ENCODE results near the gene PATZ1.
"Not testable (repeated sequence)": the region's sequence is repeated elsewhere in the genome, so short reads cannot be mapped to it uniquely, and the experiment has no call there.

PATZ1 gene

DNA sequence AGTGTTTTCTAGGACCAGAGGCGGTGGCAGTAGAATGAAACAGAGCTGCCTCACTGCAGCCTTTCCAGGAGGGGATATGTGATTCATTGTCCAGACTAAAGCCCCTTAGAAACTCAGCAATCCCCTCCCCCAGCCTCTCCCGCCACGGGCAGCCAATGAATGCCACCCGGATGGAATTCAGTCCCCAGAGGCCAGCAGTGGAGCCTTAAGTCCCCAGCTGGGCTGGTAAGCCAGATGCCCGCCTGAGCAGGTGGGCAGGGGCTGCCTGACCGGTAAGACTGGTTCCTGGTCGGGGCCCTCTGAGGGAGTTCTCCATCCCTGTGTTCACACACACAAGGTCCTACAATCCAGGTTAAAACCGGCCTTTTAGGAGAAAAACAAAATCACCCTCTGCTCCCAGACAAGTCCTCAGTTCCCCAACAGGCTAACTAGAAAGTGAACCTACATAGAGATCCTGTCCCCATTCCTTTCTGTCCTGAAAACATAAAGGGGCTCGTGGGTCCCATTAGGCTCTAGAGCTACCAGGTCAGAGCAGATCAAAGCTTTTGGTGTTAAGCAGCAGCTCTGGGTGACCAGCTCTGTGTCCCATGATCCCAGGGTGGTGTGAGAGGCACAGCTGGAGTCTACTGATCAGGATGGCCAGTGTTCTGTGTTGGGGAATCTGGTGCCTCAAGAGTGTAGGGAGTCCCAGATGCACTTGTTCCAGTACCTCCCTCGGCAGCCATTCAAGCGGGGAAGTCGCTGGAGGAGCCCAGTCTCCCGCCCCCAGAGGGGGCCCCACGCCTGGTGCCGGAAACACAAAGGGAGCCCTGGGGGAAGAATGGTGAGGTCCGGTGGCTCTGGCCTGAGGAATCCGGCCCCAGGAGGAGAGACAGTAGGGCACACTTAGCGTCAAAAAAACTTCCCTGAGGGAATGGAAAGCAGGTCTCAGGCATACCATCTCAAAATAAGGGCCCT lies 2.6 kb downstream of the PATZ1 start:
- peak; percentile 34 to 46 for DNase-seq

DNA sequence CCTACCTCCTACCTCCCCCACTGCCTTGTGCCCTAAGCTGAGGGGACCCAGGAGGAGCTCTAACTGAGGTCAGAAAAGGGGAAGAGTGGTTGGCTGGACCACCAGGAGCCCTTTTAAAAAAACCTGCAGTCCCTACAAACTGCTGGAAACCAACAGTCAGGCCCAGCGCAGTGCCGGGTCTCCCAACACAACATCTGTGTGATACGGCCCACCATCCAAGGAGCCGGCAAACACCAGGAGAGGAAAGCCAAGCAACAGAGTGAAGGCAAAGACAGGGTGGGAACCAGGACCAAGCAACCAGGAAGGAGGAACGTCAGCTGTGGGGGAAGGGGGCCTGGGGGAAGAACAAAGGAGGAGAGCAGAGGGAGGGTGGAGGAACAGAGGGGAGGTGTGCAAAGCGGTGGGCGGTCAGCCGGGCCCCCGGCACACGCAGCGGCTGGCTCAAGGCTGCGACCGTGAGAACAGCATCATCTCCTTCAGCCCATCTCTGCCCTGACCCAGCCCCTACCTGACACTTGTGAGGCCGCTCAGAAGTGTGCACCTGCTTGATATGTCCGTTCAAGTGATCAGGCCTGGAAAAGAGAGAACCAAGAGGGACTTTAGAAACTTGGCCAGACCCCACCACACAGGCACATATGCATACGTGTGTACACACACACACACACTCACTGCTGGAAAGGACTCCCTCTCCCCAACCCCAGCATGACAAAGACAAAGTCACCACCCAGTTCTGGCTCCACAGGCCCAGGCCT lies 3.6 kb downstream of the PATZ1 start:
- no peak for DNase-seq

DNA sequence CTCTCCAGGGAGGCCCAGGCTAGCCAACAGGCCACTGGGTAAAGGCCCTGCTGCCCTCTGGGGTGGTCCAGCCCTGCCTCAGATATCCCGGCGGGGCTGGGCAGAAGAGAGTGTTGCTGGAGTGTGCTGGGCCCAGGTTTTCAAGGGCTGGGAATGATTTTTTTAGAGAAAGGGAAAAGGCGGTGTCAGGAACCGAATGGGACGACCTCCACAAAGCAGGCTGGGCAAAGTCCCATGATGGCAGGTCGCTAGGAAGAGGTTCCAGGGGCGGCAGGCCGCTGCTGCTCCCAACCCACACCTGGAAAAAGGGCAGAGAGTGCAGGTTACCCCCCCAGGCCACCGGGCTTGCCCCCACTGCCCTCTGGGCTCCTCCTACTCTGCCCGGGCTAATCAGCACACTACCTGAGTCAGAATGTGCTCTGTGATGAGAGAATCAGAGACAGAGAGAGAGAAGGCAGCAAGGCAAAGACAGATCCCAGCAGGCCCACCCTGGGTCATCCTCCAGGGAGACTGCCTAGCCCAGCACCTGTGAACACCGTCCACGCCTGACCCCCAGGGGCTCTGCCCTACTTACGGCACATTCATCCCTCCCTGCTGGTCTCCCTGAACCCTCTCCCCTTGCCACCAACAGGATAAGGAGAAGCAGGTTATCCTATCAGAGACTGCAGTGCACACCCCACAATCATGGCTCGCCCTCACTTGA lies 4.6 kb downstream of the PATZ1 start:
- no peak for DNase-seq

DNA sequence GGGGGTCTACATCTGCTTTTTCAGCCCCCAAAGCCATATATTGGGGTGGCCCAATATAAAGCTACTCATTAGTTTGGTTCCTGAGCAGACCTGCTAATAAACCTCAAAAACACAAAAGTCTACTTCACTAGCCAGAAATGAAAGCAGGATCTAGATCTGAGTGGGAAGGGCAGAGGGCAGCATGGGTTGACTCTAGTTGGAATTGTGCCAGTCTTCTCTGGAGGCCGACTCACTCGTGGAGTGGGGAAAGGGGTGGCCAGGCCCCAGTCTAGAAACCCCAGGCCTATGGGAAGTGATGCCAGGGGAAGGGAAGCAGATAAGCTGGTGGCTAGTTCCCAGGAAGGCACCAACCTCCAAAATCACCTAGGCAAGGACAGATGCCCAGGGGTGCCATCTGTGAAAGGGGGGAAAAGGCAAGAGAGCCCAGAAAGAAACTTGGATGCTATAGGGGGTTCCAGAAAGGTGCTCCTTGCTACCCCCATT lies 5.3 kb downstream of the PATZ1 start:
- DNase-seq, result no peak

DNA sequence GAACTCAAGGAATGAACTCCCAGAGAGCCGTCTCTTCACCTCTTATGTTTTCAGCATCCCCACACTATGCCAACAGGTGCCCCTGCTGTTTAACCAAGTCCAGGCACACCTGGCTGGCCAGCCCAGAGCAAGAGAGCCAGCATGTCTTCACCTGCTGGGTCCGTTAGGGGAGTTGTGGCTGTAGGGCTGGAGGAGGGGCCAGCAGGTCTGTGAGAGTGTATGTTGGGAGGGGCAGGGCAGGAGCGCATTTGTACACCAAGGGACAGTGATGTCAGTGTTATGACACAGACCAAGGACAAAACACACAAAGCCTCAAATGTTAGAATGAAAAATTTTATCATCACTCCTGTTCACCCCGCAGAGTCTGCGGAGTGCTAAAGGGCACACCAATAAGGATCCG lies 5.8 kb downstream of the PATZ1 start:
- no peak for DNase-seq

DNA sequence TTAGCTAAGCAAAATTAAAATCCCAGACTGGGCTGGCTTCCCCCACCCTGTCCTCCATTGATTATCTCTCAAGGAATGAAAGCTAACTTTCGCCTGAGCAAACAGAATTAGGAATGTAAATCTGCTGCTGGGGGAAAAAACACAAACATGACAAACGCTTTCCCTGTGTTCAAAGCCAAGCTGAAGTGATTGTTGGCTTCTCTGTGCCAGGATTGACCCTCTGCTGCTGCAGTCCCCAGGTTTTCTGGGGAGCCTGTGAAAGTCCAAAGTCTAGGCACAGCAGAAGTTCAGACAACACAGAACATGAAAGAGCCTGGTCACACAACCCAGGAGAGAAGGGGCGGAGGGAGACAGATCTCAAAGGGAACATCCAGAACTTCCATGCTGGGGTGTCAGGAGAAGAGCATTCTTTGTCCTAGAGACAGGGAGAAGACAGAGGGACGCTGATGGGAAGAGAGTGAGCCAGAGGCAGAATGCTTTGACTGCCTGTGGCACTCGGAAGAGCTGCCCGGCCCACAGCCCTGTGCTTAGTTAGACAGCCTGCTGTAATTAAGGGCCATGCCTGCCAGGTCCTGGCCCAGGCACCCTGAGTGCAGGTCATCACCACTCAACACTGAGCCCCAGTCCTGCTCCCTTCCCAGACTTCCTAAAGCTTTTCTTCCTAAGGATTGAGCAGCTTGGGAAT lies 6.9 kb downstream of the PATZ1 start:
- no peak for DNase-seq

DNA sequence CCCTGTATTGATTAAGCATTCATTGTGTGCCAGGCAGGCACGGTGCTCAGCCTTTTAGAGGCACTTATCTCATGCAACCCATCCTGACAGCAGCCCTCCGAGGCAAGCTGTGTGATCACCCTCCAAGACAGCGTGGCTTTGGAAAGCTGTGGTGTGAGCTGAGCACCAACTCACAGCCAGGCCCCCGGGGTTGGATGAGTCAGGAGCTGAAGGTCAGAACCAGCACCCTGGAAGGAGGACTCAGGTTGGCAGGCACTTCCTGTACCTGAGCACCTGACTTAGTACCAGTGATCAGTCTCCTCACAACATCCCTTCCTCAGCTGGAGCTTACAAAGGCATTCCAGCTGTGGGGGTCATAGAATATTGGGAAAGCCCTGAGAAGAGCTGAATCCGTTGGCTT lies 9.0 kb downstream of the PATZ1 start:
- no peak for DNase-seq

DNA sequence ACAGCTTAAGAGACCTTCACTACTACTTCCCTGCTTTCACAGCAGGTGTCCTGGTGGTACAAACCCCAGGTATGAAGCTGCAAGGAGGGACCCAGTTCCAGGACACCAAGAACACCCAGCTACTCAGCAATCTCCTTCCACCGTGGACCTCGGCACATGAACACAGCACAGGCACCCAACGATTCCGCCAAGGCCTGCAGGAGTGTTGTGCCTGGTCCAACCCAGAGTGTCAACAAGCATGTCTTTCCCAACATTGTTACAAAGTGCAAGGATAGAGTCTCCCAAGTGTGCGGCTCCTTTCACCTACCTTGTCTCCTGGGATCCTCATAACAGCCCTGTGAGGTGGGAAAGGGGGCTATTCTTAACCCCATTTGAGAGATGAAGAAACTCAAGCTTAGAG lies 11.8 kb downstream of the PATZ1 start:
- DNase-seq, result no peak

DNA sequence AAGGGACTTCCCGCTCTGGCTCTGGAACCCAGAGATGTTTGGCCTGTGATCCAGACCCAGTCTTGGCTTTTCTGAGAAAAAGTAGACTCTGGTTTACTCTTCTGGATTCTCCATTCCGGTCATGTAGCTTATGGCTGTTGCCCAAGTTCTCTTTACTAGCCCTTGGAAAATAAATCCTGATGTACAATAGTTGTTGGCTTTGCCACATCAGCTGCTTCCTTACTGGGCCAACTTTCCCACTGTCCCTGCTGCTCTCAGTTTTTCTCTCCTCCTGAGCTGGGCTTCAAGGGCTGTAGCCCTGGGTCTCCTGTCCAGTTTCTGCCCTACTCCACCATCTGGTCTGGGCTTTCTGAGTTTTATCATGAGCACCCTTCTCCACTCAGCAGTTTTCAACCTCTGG lies 12.5 kb downstream of the PATZ1 start:
- DNase-seq, result no peak

DNA sequence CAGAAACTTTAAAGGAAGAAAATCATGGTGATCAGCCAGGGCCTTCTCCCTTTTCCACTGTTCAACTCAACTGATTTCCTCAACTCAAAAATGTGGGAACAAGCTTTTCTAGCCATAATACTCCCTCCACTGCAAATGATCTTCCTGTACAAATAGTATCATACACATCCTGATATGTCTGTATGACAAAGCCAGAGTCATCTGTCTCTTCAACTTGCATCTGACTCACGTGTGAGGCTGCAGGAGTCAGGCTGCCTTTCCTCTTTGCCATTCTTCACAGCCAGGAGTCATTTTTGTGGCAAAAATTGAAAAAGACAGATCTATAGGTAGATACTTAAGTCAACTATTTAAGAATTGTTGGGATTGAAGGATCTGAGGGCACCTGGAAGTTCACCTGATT lies 13.3 kb downstream of the PATZ1 start:
- DNase-seq, result no peak

DNA sequence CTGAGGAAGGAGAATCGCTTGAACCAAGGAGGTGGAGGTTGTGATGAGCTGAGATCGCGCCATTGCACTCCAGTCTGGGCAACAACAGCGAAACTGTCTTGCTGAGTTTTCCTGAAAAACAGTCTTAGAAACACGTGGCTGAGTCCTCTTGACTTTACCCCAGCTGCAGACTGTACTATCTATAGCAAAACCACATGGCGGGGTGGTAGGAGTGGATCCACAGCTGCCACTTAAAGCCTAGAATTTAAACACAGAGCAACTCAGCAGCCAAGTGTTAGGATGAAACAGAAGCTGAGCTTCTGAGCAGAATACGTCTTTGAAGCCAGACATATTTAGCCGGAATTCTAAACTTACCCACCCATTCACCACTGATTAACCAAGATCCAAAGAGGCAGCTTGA lies 14.1 kb downstream of the PATZ1 start:
- no peak for DNase-seq

DNA sequence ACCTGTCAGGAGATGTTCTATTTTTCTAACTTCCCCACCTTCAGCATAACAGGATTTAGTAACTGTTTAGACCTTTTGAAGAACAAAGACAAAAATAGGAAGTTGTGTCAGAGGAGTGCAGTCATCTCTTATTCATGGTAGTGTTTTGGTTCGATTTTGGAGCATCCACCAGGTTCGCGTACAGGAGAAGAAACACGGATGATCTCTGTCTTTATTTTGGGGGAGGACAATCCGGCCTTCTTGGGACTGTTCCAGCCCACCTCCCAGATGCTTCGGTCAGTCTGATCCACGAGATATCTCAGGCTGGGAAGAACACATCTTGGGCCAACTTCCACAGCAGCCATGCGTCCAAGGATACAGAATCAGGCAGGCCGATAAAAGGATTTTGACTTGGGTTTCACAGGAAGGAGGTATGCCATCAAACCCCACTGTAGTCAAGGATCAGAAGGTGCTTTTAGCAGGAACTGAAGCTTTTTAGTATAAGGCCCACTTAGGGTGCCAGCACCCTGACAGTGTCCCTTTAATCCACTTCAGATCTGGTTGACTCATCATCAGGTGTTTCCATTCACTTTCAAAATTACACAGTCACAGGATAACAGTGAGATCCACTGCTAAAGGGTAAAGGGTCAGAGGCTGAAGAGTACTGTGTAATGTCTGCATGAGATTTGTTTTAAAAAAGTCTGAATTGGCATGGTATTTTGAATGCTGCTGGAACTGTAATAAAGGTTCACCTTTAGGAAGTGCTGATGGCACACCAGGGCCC lies 16.5 kb downstream of the PATZ1 start:
- no peak for DNase-seq

DNA sequence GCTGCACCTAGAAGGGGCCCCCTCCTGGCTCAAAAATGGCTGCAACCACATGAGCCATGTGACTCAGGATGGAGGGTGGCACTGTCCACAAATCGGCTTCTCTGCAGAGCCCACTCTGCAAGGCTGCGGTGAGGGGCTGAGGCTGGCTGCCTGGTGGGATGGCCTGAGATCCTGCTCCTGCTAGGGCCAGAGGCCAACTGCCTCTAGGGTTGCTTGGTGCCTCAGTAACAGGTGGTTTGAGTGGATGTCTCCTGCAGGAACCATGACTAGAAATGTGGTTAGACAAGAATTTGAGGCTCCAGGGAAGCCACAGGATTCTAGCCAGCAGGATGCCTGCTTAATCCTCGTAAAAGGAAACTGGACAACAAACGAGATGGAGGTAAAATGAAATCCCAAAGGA lies 17.1 kb downstream of the PATZ1 start:
- DNase-seq, result no peak

DNA sequence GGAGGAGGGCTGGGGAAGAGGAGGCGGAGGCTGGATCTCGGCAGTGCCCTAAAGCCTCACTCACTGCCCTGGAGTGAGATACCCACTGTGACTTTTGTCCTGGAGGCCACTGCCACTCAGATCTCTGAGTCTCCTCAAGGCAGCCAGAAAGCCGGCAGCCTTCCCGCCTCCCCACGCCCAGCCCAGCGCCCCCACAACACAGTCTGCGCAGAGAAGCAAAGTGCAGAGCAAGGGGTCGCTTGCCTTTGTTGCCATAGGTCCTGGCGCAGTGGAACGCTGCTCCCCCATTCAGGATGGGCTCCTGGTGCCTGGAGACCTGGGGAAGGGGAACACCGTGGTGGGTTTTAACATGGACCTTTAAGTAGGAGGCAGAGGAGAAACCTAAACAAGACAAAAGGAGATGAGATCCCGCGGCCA lies 17.6 kb downstream of the PATZ1 start:
- DNase-seq, result no peak

DNA sequence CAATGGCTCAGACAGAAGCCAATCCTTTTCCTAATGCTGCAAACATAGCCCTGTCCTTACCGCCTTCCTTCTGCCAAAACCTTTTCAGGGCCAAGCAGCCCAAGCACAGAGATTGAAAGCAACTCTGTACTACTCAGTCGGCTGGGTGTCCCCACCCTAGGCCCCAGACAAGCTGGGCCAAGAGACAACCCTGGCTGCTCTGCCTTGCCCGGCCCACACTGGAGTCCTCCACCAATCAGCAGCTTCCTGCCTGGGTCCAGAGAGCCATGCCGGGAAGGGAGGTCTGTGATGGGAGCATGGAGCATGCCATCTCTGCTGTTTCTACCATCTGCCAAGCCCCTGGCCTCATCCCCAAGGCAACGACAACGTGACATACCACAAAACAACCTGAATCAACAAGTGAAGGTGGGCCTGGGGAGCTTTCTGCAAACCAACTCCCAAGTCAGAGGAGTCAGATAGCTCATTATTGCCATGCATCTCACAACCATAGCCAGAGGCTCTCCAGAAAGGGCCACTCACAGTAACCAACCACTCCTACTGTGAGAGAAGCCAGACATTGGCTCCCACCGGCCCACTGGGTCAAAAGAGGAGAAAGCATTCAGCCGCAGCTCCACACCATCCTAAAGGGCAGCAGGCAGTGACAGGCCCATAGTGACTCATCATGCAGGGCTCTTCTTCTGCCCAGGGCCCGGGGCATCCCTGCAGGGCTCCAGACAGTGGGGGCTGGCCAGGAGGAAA lies 18.2 kb downstream of the PATZ1 start:
- DNase-seq, result no peak

DNA sequence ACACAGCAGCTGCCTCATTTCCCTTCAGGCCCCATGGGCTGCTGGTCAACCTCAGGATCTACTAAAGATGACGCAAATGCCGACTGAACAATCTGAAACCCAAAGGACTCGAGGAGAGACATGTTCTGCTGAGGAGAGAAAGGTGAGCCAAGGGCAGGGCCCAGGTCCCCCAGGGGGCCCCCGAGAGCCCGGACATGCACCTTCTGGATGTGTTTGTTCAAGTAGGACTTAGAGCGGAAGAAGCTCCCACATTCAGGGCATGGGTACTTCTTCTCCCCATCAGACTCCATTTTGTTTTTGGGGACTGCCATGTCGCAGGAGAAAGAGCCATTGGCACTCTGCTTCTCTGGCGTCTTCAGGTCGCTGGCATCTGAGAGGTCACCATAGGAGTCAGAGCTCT lies 19.3 kb downstream of the PATZ1 start:
- no peak for DNase-seq

DNA sequence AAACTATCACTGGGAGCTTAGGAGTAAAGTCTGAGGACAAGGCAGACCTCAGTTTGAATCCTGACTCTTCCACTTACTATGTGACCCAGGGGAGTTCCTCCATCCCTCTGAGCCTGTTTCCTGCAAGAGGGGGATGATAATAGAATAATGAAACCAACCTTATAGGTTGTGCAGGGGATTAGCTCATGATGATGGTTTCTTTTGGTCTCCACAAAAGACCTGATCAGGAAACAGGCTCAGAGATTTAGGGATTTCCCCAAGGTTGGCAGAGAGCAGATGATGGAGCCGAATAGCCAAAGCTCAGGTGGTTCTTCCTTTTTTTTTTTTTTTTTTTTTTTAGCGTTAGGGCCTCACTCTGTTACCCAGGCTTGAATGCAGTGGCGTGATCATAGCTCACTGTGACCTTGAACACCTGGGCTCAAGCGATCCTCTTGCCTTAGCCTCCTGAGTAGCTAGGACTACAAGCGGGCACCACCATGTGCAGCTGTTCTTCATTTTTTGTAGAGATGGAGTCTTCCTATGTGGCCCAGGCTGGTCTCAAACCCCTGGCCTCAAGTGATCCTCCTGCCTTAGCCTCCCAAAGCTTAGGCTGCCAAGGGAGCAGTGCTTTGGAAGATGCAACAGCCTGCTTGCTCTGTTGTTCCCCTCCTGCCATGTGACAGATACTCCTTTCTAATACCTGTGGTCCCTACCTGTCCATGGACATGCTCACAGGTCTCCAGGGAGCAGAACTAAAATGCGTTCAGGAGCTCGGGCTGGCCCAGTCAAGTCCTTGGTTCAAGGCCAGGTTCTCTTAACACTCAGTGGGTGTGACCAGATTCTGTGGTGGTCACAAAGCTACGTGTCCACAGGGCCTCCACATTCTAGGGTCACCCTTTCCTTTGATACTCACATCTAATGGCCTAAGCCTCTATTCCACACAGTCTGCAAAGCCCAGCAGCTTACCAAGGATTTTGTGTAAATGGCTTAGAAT lies 22.3 kb downstream of the PATZ1 start:
- no peak for DNase-seq

DNA sequence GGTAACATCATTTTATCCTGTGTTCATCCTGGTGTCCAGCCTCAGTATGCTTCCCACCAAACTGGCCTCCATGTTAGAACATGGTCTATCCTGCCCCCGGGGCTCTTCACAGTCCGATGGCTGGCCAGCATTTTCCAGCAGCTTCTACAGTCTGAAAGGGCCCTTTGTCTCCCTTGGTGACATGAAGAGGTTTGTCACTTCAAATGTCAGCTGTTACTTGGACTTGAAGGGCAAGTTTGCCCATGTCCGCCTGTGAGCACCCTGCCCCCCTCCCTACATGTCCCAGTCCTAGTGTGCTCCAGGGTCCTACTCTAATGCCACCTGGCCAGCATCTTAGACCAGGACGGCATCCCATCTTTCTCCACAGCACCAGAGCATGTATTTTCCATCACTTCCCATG lies 24.7 kb downstream of the PATZ1 start:
- DNase-seq, result no peak

DNA sequence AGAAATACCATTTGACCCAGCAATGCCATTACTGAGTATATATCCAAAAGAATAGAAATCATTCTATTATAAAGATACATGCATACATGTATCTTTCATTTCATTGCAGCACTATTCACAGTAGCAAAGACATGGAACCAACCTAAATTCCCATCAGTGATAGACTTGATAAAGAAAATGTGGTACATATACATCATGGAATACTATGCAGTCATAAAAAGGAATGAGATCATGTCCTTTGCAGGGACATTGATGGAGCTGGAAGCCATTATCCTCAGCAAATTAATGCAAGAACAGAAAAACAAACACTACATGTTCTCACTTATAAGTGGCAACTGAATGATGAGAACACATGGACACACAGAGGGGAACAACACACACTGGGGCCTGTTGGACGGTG lies 31.9 kb downstream of the PATZ1 start:
- not testable (repeated sequence) for DNase-seq
